NB4 (cell line): ENCODE measurements around the gene EFCAB6.

Source experiments
- DNase-seq: peaks from one replicate; pipeline ENCODE4 v3.0.0; 2010; ENCODE audit warnings: low read depth
- H3K4me3 ChIP-seq: one replicate; pipeline ENCODE4 v1.5.1; 2011; ENCODE audit warnings: mild to moderate bottlenecking, low read depth, low read length, moderate library complexity
- CTCF ChIP-seq: IDR thresholded peaks from one replicate; pipeline ENCODE4 v1.5.1; 2012; ENCODE audit warnings: low read depth, low read length
- MAX ChIP-seq: IDR thresholded peaks from 2 replicates; pipeline ENCODE4 v1.6.1; 2011; ENCODE audit warnings: low read depth, low read length
- MYC ChIP-seq: IDR thresholded peaks from 2 replicates; pipeline ENCODE4 v1.6.1; 2011; ENCODE audit warnings: low read depth, low read length
- POLR2A ChIP-seq: IDR thresholded peaks from 2 replicates; pipeline ENCODE4 v1.6.1; 2011; ENCODE audit warnings: mild to moderate bottlenecking; ENCODE audit not compliant: insufficient read length; ENCODE audit errors: extremely low read depth

Gene EFCAB6

GRCh38 chr22:43824724-43825420 lies 12.8 kb upstream of the EFCAB6 start:
- TF ChIP-seq MAX (no peak), CTCF (no peak), MYC (no peak), POLR2A (no peak)
- DNase-seq: no peak
- H3K4me3 ChIP-seq: no peak overlapping the region

- DNase-seq: no peak
- no peak for TF ChIP-seq POLR2A
- no peak for TF ChIP-seq MAX
- TF ChIP-seq CTCF: no peak
- TF ChIP-seq MYC: no peak
- no peak overlapping the region for H3K4me3 ChIP-seq
Measured at GRCh38 chr22:43823911-43824665, 12.0 kb upstream of the EFCAB6 start.

GRCh38 chr22:43823353-43823908 lies 11.3 kb upstream of the EFCAB6 start:
- no peak for DNase-seq
- TF ChIP-seq CTCF (no peak), MAX (no peak), POLR2A (no peak), MYC (no peak)
- H3K4me3 ChIP-seq: no peak overlapping the region

GRCh38 chr22:43821606-43822425 lies 9.7 kb upstream of the EFCAB6 start:
- TF ChIP-seq MAX (no peak), CTCF (no peak), POLR2A (no peak), MYC (no peak)
- DNase-seq: no peak
- no peak overlapping the region for H3K4me3 ChIP-seq

- H3K4me3 ChIP-seq: no peak overlapping the region
- no peak for TF ChIP-seq MYC
- TF ChIP-seq CTCF: no peak
- no peak for TF ChIP-seq POLR2A
- no peak for DNase-seq
Measured at GRCh38 chr22:43820651-43821305, 8.7 kb upstream of the EFCAB6 start.
